ENCODE data around the gene VPS37B. TPM values are rescaled to one million over a fixed set of nuclear protein-coding genes. Genes with fewer than 3 reads are reported as not detected.
"Not testable (repeated sequence)": the region's sequence is repeated elsewhere in the genome, so short reads cannot be mapped to it uniquely, and the experiment has no call there.

Gene VPS37B
- total RNA-seq, 1 donor from 2014 or later: 15.7 TPM

DNA sequence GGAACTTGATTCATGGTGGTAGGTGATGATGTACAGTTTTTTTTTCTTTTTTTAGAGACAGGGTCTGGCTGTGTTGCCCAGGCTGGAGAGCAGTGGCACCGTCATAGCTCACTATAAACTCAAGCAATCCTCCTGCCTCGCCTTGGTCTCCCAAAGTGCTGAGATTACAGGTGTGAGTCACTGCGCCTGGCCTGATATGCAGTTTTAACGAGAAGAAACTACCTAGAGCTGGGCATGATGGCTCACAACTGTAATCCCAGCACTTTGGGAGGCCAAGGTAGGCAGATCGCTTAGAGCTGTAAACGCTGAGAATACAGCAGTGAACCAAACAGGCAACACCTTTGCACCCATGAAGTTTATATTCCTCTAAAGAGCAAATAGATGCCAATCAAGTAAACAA, 13.0 kb upstream of the VPS37B start:
- DNase-seq (ENCODE audit: low read depth, low spot score): no peak

- not testable (repeated sequence) for DNase-seq (ENCODE audit: low read depth, low spot score)
Measured at GRCh38 chr12:122905258-122905657, 9.3 kb upstream of the VPS37B start.

DNA sequence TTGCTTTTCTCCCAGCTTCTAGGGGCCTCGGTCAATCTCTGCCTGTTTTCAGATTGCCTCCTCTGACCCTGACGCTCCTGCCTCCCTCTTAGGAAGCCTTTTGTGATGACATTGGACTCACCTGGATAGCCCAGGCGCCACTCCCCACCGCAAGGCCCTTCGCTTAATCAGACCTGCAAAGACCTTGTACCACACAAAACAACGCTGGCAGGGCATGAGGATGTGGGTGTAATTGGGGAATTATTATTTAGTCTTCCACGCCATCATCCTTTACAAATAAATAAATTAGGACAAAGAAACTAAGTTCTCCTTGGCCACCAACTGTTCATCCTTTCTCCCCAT, 7.7 kb upstream of the VPS37B start:
- DNase-seq (ENCODE audit: low read depth, low spot score): no peak

DNA sequence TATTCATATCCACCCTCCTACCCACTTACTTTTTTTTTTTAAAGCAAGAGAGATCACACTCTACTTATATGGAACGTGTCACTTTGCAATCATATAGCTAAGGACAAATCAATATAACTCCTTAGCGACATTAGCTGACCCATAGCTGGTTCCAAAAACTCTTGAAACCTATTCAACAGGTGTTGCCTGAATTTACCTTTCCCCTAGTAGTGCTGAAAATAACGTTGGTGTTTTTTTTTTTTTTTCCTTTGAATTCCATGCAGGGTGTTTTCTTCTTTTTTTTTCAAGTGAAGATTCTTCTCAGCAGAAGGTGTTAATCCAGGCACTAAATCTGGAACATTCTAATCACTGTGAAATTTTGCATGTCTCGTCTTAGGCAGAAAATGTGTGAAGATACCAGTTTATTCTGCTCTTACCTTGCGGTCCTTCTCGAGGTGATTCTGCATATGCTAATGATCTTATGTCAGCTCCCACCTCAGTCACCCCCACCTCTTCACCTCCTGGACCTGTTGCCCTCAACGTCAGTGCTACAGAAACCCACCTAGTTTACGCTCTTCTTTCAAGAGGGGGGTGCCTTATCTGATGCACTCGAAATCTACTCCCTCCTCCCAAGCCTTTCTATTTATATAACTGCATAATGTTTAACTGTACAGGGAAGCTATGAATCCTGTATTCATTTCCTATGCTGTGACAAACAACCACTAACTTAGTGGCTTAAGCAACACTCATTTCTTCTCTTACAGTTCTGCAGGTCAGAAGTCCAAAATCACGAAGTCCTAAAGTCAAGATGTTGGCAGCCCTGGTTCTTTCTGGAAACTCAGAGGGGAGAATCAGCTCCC, 7.1 kb upstream of the VPS37B start:
- DNase-seq (ENCODE audit: low read depth, low spot score): no peak

DNA sequence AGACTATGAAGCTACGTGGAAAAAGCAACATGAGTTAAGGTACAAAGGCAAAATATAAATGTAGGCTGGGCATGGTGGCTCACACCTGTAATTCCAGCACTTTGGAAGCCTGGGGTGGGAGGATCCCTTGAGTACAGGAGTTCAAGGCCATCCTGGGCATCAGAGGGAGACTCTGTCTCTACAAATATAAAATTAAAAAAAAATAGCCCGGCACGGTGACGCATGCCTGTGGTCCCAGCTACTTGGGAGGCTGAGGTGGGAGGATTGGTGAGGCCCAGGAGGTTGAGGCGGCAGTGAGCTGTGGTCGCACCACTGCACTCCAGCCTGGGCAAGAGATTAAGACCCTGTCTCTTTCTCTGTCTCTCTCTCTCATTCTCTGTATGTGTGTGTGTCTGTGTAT, 4.0 kb upstream of the VPS37B start:
- no peak for DNase-seq (ENCODE audit: low read depth, low spot score)

- DNase-seq (ENCODE audit: low read depth, low spot score): no peak
Measured at GRCh38 chr12:122896662-122897061, 738 bp upstream of the VPS37B start.

- no peak for DNase-seq (ENCODE audit: low read depth, low spot score)
Measured at GRCh38 chr12:122895320-122895703, 612 bp downstream of the VPS37B start.

DNA sequence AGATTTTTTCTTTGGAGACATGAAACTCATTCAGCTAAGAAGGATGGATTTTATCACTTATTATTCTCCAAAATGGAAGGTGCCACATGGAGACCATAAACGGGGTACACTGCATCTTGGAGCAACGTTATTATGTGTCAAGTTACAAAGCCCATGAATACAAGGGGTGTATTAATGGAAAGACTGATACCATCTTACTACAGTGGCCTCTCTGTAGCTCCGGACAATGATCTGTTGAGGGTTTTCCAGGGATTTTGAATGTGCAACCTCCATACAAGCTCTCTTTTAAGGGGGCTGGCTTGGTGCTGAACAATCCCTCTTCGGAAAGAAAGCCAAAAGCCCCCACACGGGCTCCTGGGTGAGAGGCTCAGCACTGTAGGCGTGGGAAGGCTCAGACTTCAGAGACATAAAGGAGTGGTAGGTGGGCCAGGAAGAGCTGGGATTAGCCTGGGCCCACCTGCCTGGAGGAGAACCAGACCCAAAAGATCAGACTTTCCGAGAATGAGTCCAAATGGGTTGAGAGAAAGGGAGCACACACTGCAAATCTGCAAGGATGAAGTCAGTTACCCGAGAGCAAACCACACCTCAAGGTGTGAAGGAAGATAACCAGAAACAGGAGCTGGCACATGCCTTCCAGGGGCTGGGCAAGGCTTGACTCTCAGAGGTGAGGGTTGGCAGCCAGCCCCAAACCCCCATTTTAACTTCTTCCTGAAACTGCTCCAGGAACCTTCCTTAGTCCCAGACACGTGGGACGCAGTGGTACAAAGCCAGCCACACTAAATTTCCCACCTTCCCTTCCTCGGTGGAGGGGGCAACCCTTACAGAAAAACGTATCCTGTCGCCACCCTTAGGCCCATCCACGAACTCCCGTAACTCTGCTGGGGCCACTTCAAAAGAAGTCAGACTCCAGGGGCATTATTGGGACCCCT, 1.5 kb downstream of the VPS37B start:
- DNase-seq (ENCODE audit: low read depth, low spot score): no peak

- DNase-seq (ENCODE audit: low read depth, low spot score): no peak
Measured at GRCh38 chr12:122893208-122894153, 2.4 kb downstream of the VPS37B start.

DNA sequence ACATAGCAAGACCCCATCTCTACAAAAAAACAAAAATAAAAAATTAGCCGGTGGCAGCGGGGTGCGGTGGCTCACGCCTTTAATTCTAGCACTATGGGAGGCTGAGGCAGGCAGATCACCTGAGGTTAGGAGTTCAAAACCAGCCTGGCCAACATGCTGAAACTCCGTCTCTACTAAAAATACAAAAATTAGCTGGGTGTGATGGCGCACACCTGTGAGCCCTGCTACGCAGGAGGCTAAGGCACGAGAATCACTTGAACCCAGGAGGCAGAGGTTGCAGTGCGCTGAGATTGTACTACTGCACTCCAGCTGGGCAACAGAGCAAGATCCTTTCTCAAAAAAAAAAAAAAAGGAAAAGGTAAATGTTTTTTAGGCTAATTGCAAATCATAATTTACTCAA, 3.2 kb downstream of the VPS37B start:
- not testable (repeated sequence) for DNase-seq (ENCODE audit: low read depth, low spot score)

DNA sequence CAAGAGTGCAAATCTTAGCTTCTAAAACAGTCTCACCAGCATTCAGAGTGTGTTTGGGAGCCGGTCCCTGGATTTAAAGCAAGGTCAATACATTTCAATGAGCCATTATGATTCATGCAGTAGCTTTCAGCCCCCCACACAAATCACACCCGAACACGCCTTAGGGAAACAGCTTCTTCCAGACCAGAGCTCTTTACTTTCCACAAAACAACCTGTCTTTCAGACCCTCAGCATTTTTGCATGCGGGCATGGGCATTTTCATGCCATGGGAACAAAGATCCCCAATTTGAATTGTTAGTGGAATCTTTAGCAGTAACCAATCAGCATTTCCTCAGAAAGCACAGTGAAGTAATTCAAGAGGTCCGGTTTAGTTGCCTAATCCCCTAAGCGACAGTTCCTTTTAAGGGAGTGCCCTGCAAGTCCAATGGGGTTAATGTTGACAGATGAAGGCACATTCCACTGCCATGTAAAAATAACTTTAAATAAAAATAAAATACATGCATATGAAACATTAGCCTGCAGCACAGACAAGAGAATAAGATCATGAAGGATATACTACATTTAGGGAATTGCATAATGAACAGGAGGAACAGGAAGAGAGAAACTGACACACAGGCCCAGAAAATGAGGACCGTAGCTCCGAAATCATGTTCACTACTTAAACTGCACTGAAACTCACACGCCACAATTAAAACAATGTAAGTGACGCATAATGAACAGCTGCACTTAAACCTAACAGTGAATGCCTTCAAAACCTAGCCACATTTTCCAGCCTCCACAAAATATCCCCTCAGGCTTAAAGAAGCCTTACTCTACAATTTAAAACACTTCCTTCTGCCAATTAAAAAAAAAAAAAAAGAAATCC, 4.0 kb downstream of the VPS37B start:
- DNase-seq (ENCODE audit: low read depth, low spot score): no peak

- DNase-seq (ENCODE audit: low read depth, low spot score): no peak
Measured at GRCh38 chr12:122889761-122890520, 6.0 kb downstream of the VPS37B start.

GRCh38 chr12:122888232-122888752, 7.6 kb downstream of the VPS37B start:
- peak; percentile 88 for DNase-seq (ENCODE audit: low read depth, low spot score)

- no peak for DNase-seq (ENCODE audit: low read depth, low spot score)
Measured at GRCh38 chr12:122887819-122888212, 8.1 kb downstream of the VPS37B start.

DNA sequence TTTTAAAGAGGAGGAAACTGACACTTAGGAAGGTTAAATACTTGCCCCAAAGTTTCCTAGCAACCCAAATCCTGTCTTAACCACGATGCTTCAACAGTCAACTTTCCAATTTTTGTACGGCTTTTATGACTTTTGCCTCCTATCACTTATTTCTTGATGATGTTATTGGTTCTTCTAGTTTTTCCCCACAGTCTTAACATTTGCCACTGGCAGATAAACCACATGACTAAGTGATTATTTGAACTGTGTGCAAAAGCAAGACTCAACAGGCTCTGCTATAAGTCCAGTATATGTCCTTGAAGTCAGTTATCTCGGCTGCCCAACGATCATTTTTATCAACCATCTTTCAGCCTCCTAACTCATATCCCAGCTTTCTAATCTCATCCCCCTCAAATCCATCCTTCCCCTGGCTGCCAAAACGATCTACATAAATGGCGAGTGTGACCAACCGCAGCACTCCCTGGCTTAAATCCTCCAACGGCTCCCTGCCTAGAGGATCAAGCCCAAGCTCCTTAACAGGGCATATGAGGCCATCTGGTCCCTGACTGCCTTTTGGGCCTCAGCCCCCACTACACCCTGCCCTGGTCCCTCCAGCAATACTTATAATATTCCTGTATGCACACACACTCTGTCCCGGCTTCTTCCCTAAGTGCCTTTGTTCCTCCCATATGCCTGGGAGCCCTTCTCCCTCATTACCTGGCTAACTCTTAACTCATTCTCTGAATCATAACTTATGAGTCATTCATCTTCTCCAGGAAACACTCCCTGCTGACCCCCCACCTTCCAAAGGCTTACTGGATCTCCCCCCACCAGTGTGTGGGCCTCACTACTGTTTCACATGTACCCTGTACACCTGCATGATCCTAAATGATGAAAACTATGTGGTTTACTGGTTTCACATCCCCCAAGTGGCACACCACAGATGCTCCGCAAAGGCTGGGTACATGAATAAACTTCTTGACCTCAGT, 8.8 kb downstream of the VPS37B start:
- DNase-seq (ENCODE audit: low read depth, low spot score): no peak

GRCh38 chr12:122886161-122886560, 9.8 kb downstream of the VPS37B start:
- DNase-seq (ENCODE audit: low read depth, low spot score): no peak

DNA sequence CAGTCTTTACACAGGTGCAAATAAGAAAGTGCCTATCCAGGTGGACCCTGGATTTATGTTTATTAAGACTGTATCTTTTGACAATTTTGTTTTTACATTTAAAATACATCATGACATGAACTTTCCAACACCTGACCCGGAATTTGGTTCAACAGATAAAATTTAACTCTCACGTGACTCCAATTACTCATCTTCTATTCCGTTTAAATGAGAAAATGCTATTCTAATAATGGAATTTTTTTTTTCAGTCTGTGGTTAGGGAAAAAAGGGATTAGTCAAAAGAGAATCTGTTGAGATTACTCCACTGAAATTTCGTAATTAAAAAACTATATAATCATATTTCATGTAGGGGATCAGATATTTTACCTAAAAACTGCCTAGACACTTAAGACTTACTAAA, 11.1 kb downstream of the VPS37B start:
- no peak for DNase-seq (ENCODE audit: low read depth, low spot score)

GRCh38 chr12:122884091-122884826, 11.7 kb downstream of the VPS37B start:
- no peak for DNase-seq (ENCODE audit: low read depth, low spot score)

All from pulmonary artery endothelial cell (primary cell).